Measurements from ENCODE around the gene CPSF7. TPM values are rescaled to one million over a fixed set of nuclear protein-coding genes. Genes with fewer than 3 reads are reported as not detected.

Gene CPSF7
- total and polyA plus RNA-seq, 9 donors, result 33.3 to 109 (median 83.4) TPM

DNA sequence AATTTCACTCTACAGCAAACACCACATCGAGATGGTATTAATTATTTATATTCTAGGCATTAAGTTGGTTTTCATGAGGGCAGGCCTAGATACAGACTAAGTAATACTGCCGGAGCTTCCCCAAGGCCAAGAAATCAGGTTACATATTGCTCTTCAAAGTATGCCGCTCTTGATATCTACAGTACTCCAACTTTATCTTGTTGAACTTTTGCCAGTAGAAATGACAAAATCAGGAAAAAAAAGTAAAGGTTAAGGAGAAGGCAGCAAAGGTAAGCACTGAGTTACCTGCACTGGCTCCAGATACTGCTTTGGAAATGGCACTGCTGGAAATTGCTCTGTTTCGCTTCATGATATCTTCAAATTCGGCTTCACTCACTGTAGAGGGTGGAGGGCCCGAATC is 14.4 kb downstream of the CPSF7 start:
- Histone ChIP-seq H3K9me3 (no peaks in the 10 kb centered on the region), H3K27ac (no peak overlapping the region), H3K27me3 (no peaks in the 10 kb centered on the region), H3K36me3 (no peaks in the 10 kb centered on the region), H3K4me1 (ENCODE audit: insufficient read depth) (no peaks in the 10 kb centered on the region), H3K4me3 (no peak overlapping the region)
- 92 to 93% (median 93%) methylated on average over 6 of the region's 6 CpGs for WGBS, 3 donors
- DNase-seq, result no peak
- TF ChIP-seq POLR2A (IDR thresholded peaks at IDR 0.05), result no peak
- no peak for TF ChIP-seq EP300 (IDR thresholded peaks at IDR 0.05)
- TF ChIP-seq, protein P1, sequence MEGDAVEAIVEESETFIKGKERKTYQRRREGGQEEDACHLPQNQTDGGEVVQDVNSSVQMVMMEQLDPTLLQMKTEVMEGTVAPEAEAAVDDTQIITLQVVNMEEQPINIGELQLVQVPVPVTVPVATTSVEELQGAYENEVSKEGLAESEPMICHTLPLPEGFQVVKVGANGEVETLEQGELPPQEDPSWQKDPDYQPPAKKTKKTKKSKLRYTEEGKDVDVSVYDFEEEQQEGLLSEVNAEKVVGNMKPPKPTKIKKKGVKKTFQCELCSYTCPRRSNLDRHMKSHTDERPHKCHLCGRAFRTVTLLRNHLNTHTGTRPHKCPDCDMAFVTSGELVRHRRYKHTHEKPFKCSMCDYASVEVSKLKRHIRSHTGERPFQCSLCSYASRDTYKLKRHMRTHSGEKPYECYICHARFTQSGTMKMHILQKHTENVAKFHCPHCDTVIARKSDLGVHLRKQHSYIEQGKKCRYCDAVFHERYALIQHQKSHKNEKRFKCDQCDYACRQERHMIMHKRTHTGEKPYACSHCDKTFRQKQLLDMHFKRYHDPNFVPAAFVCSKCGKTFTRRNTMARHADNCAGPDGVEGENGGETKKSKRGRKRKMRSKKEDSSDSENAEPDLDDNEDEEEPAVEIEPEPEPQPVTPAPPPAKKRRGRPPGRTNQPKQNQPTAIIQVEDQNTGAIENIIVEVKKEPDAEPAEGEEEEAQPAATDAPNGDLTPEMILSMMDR (IDR thresholded peaks at IDR 0.05), result no peak
- intact Hi-C loops (cut with DNase I), result no loop called here

DNA sequence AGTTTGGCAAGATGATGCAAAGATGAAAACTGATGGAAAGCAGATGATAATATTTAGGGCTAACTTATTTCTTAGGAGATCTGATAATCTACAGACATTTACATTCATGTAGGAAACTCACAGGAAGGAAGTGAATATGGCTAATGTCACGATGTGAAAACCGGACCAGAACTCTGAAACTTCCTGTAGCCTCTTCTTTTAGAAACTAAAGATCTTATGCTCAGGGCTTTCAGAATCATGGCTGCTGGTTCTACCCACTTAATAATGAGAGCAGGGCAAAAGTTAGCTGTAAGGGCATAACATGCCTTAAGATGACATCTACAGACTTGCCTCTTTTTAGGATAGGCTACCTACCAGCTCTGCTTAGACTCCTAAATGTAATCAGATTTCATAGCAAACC is 15.2 kb downstream of the CPSF7 start:
- Histone ChIP-seq H3K4me3 (no peak overlapping the region), H3K27ac (no peak overlapping the region), H3K27me3 (no peaks in the 10 kb centered on the region), H3K9me3 (no peaks in the 10 kb centered on the region), H3K4me1 (ENCODE audit: insufficient read depth) (no peaks in the 10 kb centered on the region), H3K36me3 (no peaks in the 10 kb centered on the region)
- TF ChIP-seq, protein P1 (IDR thresholded peaks at IDR 0.05), result no peak
- TF ChIP-seq POLR2A (IDR thresholded peaks at IDR 0.05) (no peak), EP300 (IDR thresholded peaks at IDR 0.05) (no peak)
- WGBS, 3 donors, result 82 to 92% (median 83%) methylated on average over 2 of the region's 2 CpGs
- DNase-seq, result no peak
- intact Hi-C loops (cut with DNase I), result no loop called here

DNA sequence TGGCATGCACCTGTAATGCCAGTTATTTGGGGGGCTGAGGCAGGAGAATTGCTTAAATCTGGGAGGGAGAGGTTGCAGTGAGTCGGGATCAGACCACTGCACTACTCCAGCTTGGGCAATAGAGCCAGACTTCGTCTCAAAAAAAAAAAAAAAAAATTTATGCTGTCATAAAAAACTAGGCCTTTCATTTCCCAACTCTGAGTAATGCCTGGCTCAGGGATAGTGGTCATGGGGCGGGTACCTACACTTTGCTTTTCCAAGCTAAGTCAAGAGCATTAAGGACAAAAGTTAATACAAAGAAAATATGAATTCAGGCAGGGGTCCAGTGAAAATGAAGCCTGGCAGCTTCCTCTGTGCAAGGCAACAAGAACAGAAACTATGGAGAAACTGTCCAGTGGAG is 16.3 kb downstream of the CPSF7 start:
- Histone ChIP-seq H3K4me1 (ENCODE audit: insufficient read depth) (no peaks in the 10 kb centered on the region), H3K9me3 (no peaks in the 10 kb centered on the region), H3K4me3 (no peak overlapping the region), H3K36me3 (no peaks in the 10 kb centered on the region), H3K27ac (no peak overlapping the region), H3K27me3 (no peaks in the 10 kb centered on the region)
- DNase-seq, result no peak
- 70 to 76% (median 70%) methylated on average over 3 of the region's 3 CpGs for WGBS, 3 donors
- intact Hi-C loops (cut with DNase I), result no loop called here
- no peak for TF ChIP-seq POLR2A (IDR thresholded peaks at IDR 0.05)
- TF ChIP-seq EP300 (IDR thresholded peaks at IDR 0.05), result no peak
- TF ChIP-seq, protein P1 (IDR thresholded peaks at IDR 0.05), result no peak

DNA sequence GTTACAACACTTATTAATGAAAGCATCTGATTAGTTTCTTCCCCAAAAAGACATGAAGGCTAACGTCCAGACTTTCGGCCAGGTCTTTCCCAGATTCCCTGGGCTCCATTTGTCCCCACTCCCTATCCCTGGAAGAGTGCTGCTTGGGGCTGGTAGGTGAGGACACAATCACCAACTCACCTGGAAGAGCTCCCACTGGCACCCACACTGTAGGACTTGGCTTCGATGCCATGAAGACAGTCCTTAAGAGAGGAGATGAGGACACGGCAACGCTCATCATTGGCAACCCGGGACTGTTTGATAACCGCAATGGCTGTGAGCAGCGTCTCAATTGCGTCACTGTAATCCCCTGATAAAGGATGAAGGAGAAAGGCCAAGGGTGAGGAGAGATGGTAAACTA is 18.2 kb downstream of the CPSF7 start:
- no peak for DNase-seq
- H3K9me3 ChIP-seq, result no peaks in the 10 kb centered on the region
- H3K36me3 ChIP-seq, result no peaks in the 10 kb centered on the region
- intact Hi-C loops (cut with DNase I), result no loop called here
- TF ChIP-seq POLR2A (IDR thresholded peaks at IDR 0.05), result no peak
- no peak for TF ChIP-seq EP300 (IDR thresholded peaks at IDR 0.05)
- TF ChIP-seq, protein P1 (IDR thresholded peaks at IDR 0.05), result no peak
- H3K4me3 ChIP-seq, result no peak overlapping the region
- no peaks in the 10 kb centered on the region for H3K27me3 ChIP-seq
- WGBS, 3 donors, result 77 to 84% (median 79%) methylated on average over 9 of the region's 9 CpGs
- H3K27ac ChIP-seq, result no peak overlapping the region
- no peaks in the 10 kb centered on the region for H3K4me1 ChIP-seq (ENCODE audit: insufficient read depth)
